HG03045 (cell line): ENCODE data around the gene EPHA2.

ENCODE experiments used
- ATAC-seq: cut with Tn5 transposase; IDR thresholded peaks from one replicate; pipeline ENCODE4 v1.9.1; 2021; ENCODE audit warnings: mild to moderate bottlenecking, moderate library complexity; ENCODE audit not compliant: unreplicated experiment

Gene EPHA2

DNA sequence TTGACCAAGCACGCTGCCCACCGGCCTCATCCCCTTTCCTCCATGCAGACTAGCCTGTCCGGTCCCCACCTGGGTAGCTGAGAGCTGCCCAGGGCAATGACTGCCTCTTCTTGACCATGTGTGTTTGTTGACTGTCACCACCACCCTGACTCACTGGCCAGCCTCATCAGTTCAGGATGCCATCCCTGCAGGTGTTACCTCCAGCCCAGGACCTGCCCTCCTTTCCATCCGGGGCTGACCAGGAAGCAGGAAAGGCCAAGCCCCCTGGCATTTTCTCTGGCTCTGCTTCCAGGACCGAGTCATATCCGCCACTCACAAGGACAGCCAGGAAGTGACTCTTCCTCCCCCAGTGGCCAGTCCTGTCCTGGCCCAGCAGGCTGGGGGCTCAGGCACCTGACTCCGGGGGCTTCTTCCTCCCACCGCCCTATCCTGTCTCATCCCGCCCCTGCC is 17.1 kb downstream of the EPHA2 start:
- ATAC-seq, result no peak

- no peak for ATAC-seq
Observed at GRCh38 chr1:16137890-16138467, 17.9 kb downstream of the EPHA2 start.

- no peak for ATAC-seq
Observed at GRCh38 chr1:16135501-16135900, 20.4 kb downstream of the EPHA2 start.

- ATAC-seq, result no peak
Observed at GRCh38 chr1:16134906-16135305, 21.0 kb downstream of the EPHA2 start.

GRCh38 chr1:16134066-16134801 is 21.6 kb downstream of the EPHA2 start:
- no peak for ATAC-seq

GRCh38 chr1:16133007-16133961 is 22.6 kb downstream of the EPHA2 start:
- no peak for ATAC-seq

- no peak for ATAC-seq
Observed at GRCh38 chr1:16132325-16132785, 23.5 kb downstream of the EPHA2 start.

DNA sequence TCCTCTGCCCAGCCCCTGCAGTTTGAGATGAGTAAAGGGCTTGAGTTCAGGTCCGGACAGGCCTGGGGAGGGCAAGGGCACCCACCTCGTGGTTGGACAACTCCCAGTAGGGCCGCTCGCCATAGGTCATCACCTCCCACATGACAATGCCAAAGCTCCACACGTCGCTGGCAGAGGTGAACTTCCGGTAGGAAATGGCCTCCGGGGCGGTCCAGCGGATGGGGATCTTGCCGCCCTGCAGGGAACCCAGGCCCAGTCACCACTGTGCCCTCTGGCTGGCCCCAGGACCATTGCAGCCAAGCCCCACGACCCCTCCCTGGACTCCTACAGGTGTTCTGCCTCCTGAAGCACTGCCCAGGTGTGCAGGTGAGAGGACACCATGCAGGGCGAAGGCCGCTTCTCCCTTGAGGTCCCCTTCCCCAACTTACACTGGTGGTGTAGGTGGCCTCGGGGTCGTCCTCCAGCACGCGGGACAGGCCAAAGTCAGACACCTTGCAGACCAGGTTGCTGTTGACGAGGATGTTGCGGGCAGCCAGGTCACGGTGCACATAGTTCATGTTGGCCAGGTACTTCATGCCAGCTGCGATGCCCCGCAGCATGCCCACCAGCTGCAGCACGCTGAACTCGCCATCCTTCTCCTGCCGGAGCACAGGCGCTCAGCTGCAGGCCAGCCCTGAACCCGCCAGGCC is 24.1 kb downstream of the EPHA2 start:
- no peak for ATAC-seq

- no peak for ATAC-seq
Observed at GRCh38 chr1:16130827-16131226, 25.0 kb downstream of the EPHA2 start.

GRCh38 chr1:16129921-16130543 is 25.8 kb downstream of the EPHA2 start:
- ATAC-seq, result no peak

DNA sequence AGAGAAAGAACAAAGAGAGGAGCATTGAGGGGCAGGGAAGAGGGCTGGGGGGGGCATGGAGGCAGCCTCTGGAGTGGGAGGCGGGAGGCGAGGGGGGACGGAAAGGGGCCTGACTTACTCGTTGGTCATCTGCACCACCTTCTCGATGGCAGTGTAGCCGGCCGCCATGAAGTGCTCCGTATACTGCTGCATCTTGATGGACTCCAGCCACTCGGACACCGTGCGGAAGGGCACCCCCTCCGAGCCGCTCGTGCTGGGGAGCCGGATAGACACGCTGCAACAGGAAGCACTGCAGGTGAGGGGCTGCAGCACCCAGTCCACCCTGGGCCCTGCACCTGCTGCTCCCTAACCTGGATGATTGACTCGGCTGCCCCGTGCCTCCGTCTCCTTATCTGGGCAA is 26.6 kb downstream of the EPHA2 start:
- ATAC-seq, result no peak

GRCh38 chr1:16128338-16128741 is 27.5 kb downstream of the EPHA2 start:
- no peak for ATAC-seq

GRCh38 chr1:16127676-16128337 is 28.1 kb downstream of the EPHA2 start:
- no peak for ATAC-seq

DNA sequence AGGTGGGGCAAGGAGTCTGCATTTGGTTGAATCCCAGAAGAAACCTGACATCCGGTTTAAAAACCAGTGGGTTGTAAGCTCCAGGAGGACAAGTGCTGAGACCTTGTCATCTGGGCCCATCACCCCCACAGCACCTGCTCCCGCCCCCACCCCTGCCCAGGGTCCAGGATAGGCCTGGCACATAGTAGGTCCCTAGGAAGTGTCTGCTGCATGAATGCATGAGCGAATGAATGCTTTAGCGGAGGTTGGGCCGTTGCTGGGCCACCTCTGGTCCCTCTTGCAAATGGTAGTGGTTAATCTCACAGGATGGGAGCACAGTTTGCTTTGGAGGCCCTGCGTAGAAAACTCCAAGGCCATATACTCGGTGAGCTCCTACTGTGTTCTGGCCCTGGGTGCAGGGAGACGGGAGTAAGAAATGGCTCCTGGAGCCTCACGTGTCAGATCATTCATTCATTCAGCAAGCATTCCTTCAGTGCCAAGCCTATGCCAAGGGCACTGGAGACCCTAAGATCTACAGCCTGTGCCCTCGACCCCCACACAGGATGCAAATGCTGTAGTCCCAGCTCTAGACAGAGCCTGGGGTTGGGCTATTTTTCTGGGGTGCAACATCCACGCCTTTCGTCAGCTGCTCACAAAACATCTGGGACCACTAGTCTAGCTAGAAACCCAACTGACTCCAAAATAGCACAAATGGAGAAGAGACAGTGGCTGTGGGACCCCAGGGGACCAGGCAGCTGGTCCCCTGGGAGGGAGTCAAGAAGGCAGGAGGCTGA is 28.9 kb downstream of the EPHA2 start:
- ATAC-seq, result no peak

DNA sequence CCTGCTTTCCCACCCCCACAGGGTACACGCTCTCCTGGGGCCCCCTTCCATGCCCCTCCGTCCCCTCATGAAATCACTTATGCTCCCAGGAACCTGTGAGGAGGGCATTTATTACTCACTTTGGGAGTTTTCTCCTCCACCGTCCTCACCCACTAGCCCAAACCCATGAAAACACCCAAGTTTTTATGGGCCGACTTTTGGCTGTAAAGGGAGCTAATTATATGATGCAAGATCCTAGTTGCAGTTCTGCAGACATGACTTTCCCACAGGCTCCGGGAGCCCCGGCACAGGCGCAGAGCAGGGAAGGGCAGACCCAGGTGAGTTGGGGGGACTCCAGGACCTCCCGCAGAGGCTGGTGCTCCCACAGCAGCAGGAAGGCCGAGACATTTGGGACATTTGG is 29.7 kb downstream of the EPHA2 start:
- no peak for ATAC-seq

GRCh38 chr1:16125483-16125882 is 30.4 kb downstream of the EPHA2 start:
- ATAC-seq, result no peak

GRCh38 chr1:16125088-16125470 is 30.8 kb downstream of the EPHA2 start:
- no peak for ATAC-seq

- no peak for ATAC-seq
Observed at GRCh38 chr1:16124377-16125087, 31.3 kb downstream of the EPHA2 start.

GRCh38 chr1:16122916-16123315 is 33.0 kb downstream of the EPHA2 start:
- no peak for ATAC-seq
